Measurements from ENCODE around the gene STXBP5L. TPM values are rescaled to one million over a fixed set of nuclear protein-coding genes. Genes with fewer than 3 reads are reported as not detected.
"Not testable (repeated sequence)": the region's sequence is repeated elsewhere in the genome, so short reads cannot be mapped to it uniquely, and the experiment has no call there.

STXBP5L gene
- total and polyA plus RNA-seq, 5 donors: 0.09 to 0.25 (median 0.14) TPM; not detected in 2

- no peaks in the 10 kb centered on the region for H3K27me3 ChIP-seq (ENCODE audit: control insufficient read depth, insufficient read depth)
- intact Hi-C loops (cut with DNase I): no loop called here
- ATAC-seq (no peak), DNase-seq (no peak)
- no peaks in the 10 kb centered on the region for H3K9me3 ChIP-seq (ENCODE audit: control insufficient read depth, low read length)
- 72% methylated on average over 2 of the region's 2 CpGs for WGBS
- no peak overlapping the region for H3K27ac ChIP-seq (ENCODE audit: low read length)
- no peaks in the 10 kb centered on the region for H3K4me1 ChIP-seq (ENCODE audit: control insufficient read depth, insufficient read depth, low read length)
- no peak overlapping the region for H3K4me3 ChIP-seq (ENCODE audit: low read length)
Measured at GRCh38 chr3:121126707-121127035, 218.7 kb downstream of the STXBP5L start.

GRCh38 chr3:121152573-121152972, 244.6 kb downstream of the STXBP5L start:
- ATAC-seq (no peak), DNase-seq (no peak)
- no peaks in the 10 kb centered on the region for H3K9me3 ChIP-seq (ENCODE audit: control insufficient read depth, low read length)
- no peak overlapping the region for H3K4me3 ChIP-seq (ENCODE audit: low read length)
- no peaks in the 10 kb centered on the region for H3K4me1 ChIP-seq (ENCODE audit: control insufficient read depth, insufficient read depth, low read length)
- intact Hi-C loops (cut with DNase I): no loop called here
- H3K27me3 ChIP-seq (ENCODE audit: control insufficient read depth, insufficient read depth): no peaks in the 10 kb centered on the region
- WGBS: 61% methylated on average over 4 of the region's 4 CpGs
- H3K27ac ChIP-seq (ENCODE audit: low read length): no peak overlapping the region

GRCh38 chr3:121153851-121154250, 245.8 kb downstream of the STXBP5L start:
- H3K4me1 ChIP-seq (ENCODE audit: control insufficient read depth, insufficient read depth, low read length): no peaks in the 10 kb centered on the region
- ATAC-seq (no peak), DNase-seq (no peak)
- H3K4me3 ChIP-seq (ENCODE audit: low read length): no peak overlapping the region
- no peak overlapping the region for H3K27ac ChIP-seq (ENCODE audit: low read length)
- 4% methylated on average over 1 of the region's 1 CpG for WGBS
- intact Hi-C loops (cut with DNase I): no loop called here
- no peaks in the 10 kb centered on the region for H3K9me3 ChIP-seq (ENCODE audit: control insufficient read depth, low read length)
- no peaks in the 10 kb centered on the region for H3K27me3 ChIP-seq (ENCODE audit: control insufficient read depth, insufficient read depth)

GRCh38 chr3:121155028-121155427, 247.0 kb downstream of the STXBP5L start:
- no peaks in the 10 kb centered on the region for H3K9me3 ChIP-seq (ENCODE audit: control insufficient read depth, low read length)
- 41% methylated on average over 1 of the region's 1 CpG for WGBS
- ATAC-seq (no peak), DNase-seq (no peak)
- intact Hi-C loops (cut with DNase I): no loop called here
- no peaks in the 10 kb centered on the region for H3K4me1 ChIP-seq (ENCODE audit: control insufficient read depth, insufficient read depth, low read length)
- H3K4me3 ChIP-seq (ENCODE audit: low read length): no peak overlapping the region
- no peak overlapping the region for H3K27ac ChIP-seq (ENCODE audit: low read length)
- H3K27me3 ChIP-seq (ENCODE audit: control insufficient read depth, insufficient read depth): no peaks in the 10 kb centered on the region

GRCh38 chr3:121165397-121165837, 257.4 kb downstream of the STXBP5L start:
- ATAC-seq (no peak), DNase-seq (no peak)
- Histone ChIP-seq H3K4me3 (ENCODE audit: low read length) (no peak overlapping the region), H3K9me3 (ENCODE audit: control insufficient read depth, low read length) (no peaks in the 10 kb centered on the region), H3K27me3 (ENCODE audit: control insufficient read depth, insufficient read depth) (no peaks in the 10 kb centered on the region), H3K27ac (ENCODE audit: low read length) (no peak overlapping the region), H3K4me1 (ENCODE audit: control insufficient read depth, insufficient read depth, low read length) (no peaks in the 10 kb centered on the region)
- 64% methylated on average over 7 of the region's 7 CpGs for WGBS
- intact Hi-C loops (cut with DNase I): no loop called here

- Histone ChIP-seq H3K4me3 (ENCODE audit: low read length) (no peak overlapping the region), H3K4me1 (ENCODE audit: control insufficient read depth, insufficient read depth, low read length) (no peaks in the 10 kb centered on the region), H3K9me3 (ENCODE audit: control insufficient read depth, low read length) (no peaks in the 10 kb centered on the region), H3K27me3 (ENCODE audit: control insufficient read depth, insufficient read depth) (no peaks in the 10 kb centered on the region), H3K27ac (ENCODE audit: low read length) (no peak overlapping the region)
- intact Hi-C loops (cut with DNase I): no loop called here
- peak in 1 of 3 donors; percentile 9 for DNase-seq
- no peak for ATAC-seq
- WGBS: 77% methylated on average over 4 of the region's 4 CpGs
Measured at GRCh38 chr3:121167374-121168139, 259.6 kb downstream of the STXBP5L start.

GRCh38 chr3:121175083-121175482, 267.1 kb downstream of the STXBP5L start:
- DNase-seq: no peak
- Histone ChIP-seq H3K27me3 (ENCODE audit: control insufficient read depth, insufficient read depth) (no peaks in the 10 kb centered on the region), H3K9me3 (ENCODE audit: control insufficient read depth, low read length) (no peaks in the 10 kb centered on the region), H3K4me1 (ENCODE audit: control insufficient read depth, insufficient read depth, low read length) (no peaks in the 10 kb centered on the region), H3K4me3 (ENCODE audit: low read length) (no peak overlapping the region), H3K27ac (ENCODE audit: low read length) (no peak overlapping the region)
- no peak for ATAC-seq
- intact Hi-C loops (cut with DNase I): no loop called here

GRCh38 chr3:121190626-121191025, 282.6 kb downstream of the STXBP5L start:
- ATAC-seq; H3K9me3 ChIP-seq (ENCODE audit: control insufficient read depth, low read length); H3K4me3 ChIP-seq (ENCODE audit: low read length); H3K27ac ChIP-seq (ENCODE audit: low read length); H3K4me1 ChIP-seq (ENCODE audit: control insufficient read depth, insufficient read depth, low read length); intact Hi-C loops (cut with DNase I); H3K27me3 ChIP-seq (ENCODE audit: control insufficient read depth, insufficient read depth): not testable (repeated sequence)
- 93% methylated on average over 26 of the region's 26 CpGs for WGBS
- peak in 1 of 3 donors; percentile 35 for DNase-seq

- no peak for ATAC-seq
- no peak overlapping the region for H3K27ac ChIP-seq (ENCODE audit: low read length)
- no peaks in the 10 kb centered on the region for H3K4me1 ChIP-seq (ENCODE audit: control insufficient read depth, insufficient read depth, low read length)
- H3K9me3 ChIP-seq (ENCODE audit: control insufficient read depth, low read length): no peaks in the 10 kb centered on the region
- no peaks in the 10 kb centered on the region for H3K27me3 ChIP-seq (ENCODE audit: control insufficient read depth, insufficient read depth)
- no peak for DNase-seq
- no peak overlapping the region for H3K4me3 ChIP-seq (ENCODE audit: low read length)
- intact Hi-C loops (cut with DNase I): no loop called here
Measured at GRCh38 chr3:121202573-121202972, 294.6 kb downstream of the STXBP5L start.

GRCh38 chr3:121223116-121223515, 315.1 kb downstream of the STXBP5L start:
- Histone ChIP-seq H3K27me3 (ENCODE audit: control insufficient read depth, insufficient read depth) (no peaks in the 10 kb centered on the region), H3K9me3 (ENCODE audit: control insufficient read depth, low read length) (no peaks in the 10 kb centered on the region), H3K4me1 (ENCODE audit: control insufficient read depth, insufficient read depth, low read length) (no peaks in the 10 kb centered on the region), H3K27ac (ENCODE audit: low read length) (no peak overlapping the region), H3K4me3 (ENCODE audit: low read length) (no peak overlapping the region)
- WGBS: 69% methylated on average over 2 of the region's 2 CpGs
- ATAC-seq: no peak
- DNase-seq: no peak
- intact Hi-C loops (cut with DNase I): no loop called here

- H3K4me3 ChIP-seq (ENCODE audit: low read length): no peak overlapping the region
- ATAC-seq (no peak), DNase-seq (no peak)
- H3K27ac ChIP-seq (ENCODE audit: low read length): no peak overlapping the region
- no peaks in the 10 kb centered on the region for H3K4me1 ChIP-seq (ENCODE audit: control insufficient read depth, insufficient read depth, low read length)
- intact Hi-C loops (cut with DNase I): no loop called here
- 59% methylated on average over 1 of the region's 1 CpG for WGBS
- no peaks in the 10 kb centered on the region for H3K9me3 ChIP-seq (ENCODE audit: control insufficient read depth, low read length)
- no peaks in the 10 kb centered on the region for H3K27me3 ChIP-seq (ENCODE audit: control insufficient read depth, insufficient read depth)
Measured at GRCh38 chr3:121228971-121229370, 321.0 kb downstream of the STXBP5L start.

GRCh38 chr3:121230194-121230593, 322.2 kb downstream of the STXBP5L start:
- 93% methylated on average over 1 of the region's 1 CpG for WGBS

More at GRCh38 chr3:121230194-121230593, 322.2 kb downstream of the STXBP5L start:
- H3K4me3 ChIP-seq (ENCODE audit: low read length); DNase-seq; H3K27ac ChIP-seq (ENCODE audit: low read length); H3K4me1 ChIP-seq (ENCODE audit: control insufficient read depth, insufficient read depth, low read length); H3K9me3 ChIP-seq (ENCODE audit: control insufficient read depth, low read length); ATAC-seq; intact Hi-C loops (cut with DNase I); H3K27me3 ChIP-seq (ENCODE audit: control insufficient read depth, insufficient read depth): not testable (repeated sequence)
